ENCODE data around the gene EIF4A2. TPM values are rescaled to one million over a fixed set of nuclear protein-coding genes. Genes with fewer than 3 reads are reported as not detected.

EIF4A2 gene
- 311 to 422 TPM (median 322 TPM) in 3 replicates for total RNA-seq
- long read RNA-seq, transcript EIF4A2-201 (11 exons, 1,919 nt): major isoform, 179 of 406 reads
- long read RNA-seq, transcript EIF4A2-205 (11 exons, 1,889 nt): minor isoform, 74 of 406 reads
- long read RNA-seq, transcript EIF4A2-203 (10 exons, 1,751 nt): minor isoform, 23 of 406 reads
- long read RNA-seq, partial matches to known transcripts: 54 of 406 reads
- long read RNA-seq, other reads (novel, unspliced or antisense): 67 of 406 reads

DNA sequence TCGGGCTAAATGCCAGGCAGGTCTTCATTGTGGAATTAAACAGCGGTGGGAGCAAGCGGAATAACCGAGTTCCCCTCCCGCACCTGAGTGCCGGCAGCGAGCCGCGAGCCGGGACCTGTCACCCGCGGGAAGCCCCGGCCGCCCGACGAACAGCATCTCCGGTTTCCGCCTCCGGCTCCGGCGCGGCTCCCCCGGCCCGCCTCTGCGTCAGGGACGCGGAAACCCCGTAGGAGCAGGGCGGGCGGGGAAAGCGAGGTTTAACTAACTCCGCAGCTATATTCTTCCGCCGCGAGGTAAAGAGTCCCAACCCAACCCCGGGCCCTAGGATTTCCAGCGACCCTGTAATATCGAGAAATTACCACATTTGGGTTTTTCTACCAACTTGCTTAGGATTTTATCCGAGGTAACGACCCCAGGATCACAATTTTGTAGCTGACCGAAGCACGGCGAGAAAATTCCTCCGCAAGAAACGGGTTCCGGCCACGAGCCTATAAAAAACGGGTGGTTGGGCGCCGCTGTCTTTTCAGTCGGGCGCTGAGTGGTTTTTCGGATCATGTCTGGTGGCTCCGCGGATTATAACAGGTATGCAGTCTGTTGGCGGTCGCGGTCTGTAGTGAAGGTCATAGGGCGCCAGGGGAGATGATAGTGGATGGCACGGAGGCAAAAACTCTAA is at the start of gene EIF4A2:
EIF4A2 (plus strand) TSS at position 520 of the 673 bp plus-strand sequence; CDS start at position 554, 34 bp downstream.
- DNase-seq (ENCODE audit: low spot score): peak; percentile 95
- H3K4me1 Mint-ChIP-seq (ENCODE audit: low read depth): peaks cover 51% of the 10 kb centered on the region
- peak within 1 kb of the TSS; percentile 97 for H3K27ac Mint-ChIP-seq (ENCODE audit: unreplicated experiment)
- H3K4me3 Mint-ChIP-seq (ENCODE audit: unreplicated experiment): peak within 1 kb of the TSS; percentile 98
- H3K9me3 Mint-ChIP-seq (ENCODE audit: low read depth): no peaks in the 10 kb centered on the region
- TF ChIP-seq CTCF (IDR thresholded peaks at IDR 0.05): no peak
- peaks cover 43% of the 10 kb centered on the region for H3K36me3 Mint-ChIP-seq (ENCODE audit: low read depth)
- H3K27me3 Mint-ChIP-seq (ENCODE audit: low read depth): no peaks in the 10 kb centered on the region

- H3K36me3 Mint-ChIP-seq (ENCODE audit: low read depth): no peaks in the 10 kb centered on the region
- no peak overlapping the region for H3K4me3 Mint-ChIP-seq (ENCODE audit: unreplicated experiment)
- H3K27ac Mint-ChIP-seq (ENCODE audit: unreplicated experiment): no peak overlapping the region
- no peaks in the 10 kb centered on the region for H3K9me3 Mint-ChIP-seq (ENCODE audit: low read depth)
- TF ChIP-seq CTCF (IDR thresholded peaks at IDR 0.05): no peak
- DNase-seq (ENCODE audit: low spot score): no peak
- H3K27me3 Mint-ChIP-seq (ENCODE audit: low read depth): no peaks in the 10 kb centered on the region
- H3K4me1 Mint-ChIP-seq (ENCODE audit: low read depth): peaks cover 9% of the 10 kb centered on the region
Observed at GRCh38 chr3:186742618-186743380, 40.6 kb upstream of the EIF4A2 start.

- no peaks in the 10 kb centered on the region for H3K9me3 Mint-ChIP-seq (ENCODE audit: low read depth)
- H3K4me1 Mint-ChIP-seq (ENCODE audit: low read depth): peaks cover 9% of the 10 kb centered on the region
- H3K36me3 Mint-ChIP-seq (ENCODE audit: low read depth): no peaks in the 10 kb centered on the region
- no peak overlapping the region for H3K27ac Mint-ChIP-seq (ENCODE audit: unreplicated experiment)
- no peak for DNase-seq (ENCODE audit: low spot score)
- TF ChIP-seq CTCF (IDR thresholded peaks at IDR 0.05): no peak
- H3K4me3 Mint-ChIP-seq (ENCODE audit: unreplicated experiment): no peak overlapping the region
- H3K27me3 Mint-ChIP-seq (ENCODE audit: low read depth): no peaks in the 10 kb centered on the region
Observed at GRCh38 chr3:186743666-186744065, 39.7 kb upstream of the EIF4A2 start.

- Mint-ChIP-seq H3K4me1 (ENCODE audit: low read depth) (peaks cover 9% of the 10 kb centered on the region), H3K36me3 (ENCODE audit: low read depth) (no peaks in the 10 kb centered on the region)
Observed at GRCh38 chr3:186746008-186746407, 37.4 kb upstream of the EIF4A2 start.

More at GRCh38 chr3:186746008-186746407, 37.4 kb upstream of the EIF4A2 start:
- Mint-ChIP-seq H3K27ac (ENCODE audit: unreplicated experiment) (peak overlapping the region; percentile 97), H3K27me3 (ENCODE audit: low read depth) (no peaks in the 10 kb centered on the region), H3K4me3 (ENCODE audit: unreplicated experiment) (peak overlapping the region; percentile 17), H3K9me3 (ENCODE audit: low read depth) (no peaks in the 10 kb centered on the region)
- no peak for DNase-seq (ENCODE audit: low spot score)
- no peak for TF ChIP-seq CTCF (IDR thresholded peaks at IDR 0.05)

Data from chondrocyte (in vitro differentiated cells).